HEK293 (cell line): ENCODE results near the gene SYNJ2.

Experiments used
- CTCF ChIA-PET: fragments of 350-600 bp; formaldehyde crosslinking; extraction: SDS; loops from one replicate; lab custom pipeline; 2021; ENCODE audit warnings: antibody characterized with exemption; lab: Yijun Ruan, JAX
- POLR2A ChIA-PET: fragments of 300-600 bp; formaldehyde crosslinking; extraction: SDS; loops from one replicate; lab custom pipeline; 2020; ENCODE audit warnings: antibody characterized with exemption, inconsistent platforms; lab: Yijun Ruan, JAX
- H3K27ac ChIP-seq: fragments of 200-500 bp; sonication (Bioruptor generic); 2 replicates; pipeline ENCODE4 v1.5.1; 2014; ENCODE audit warnings: low read depth, low read length, control low read depth, inconsistent platforms; ENCODE audit errors: extremely low read depth
- H3K36me3 ChIP-seq, 2 experiments: fragments of 200-500 bp in 1 of 2; sonication (Bioruptor generic) in 1 of 2; 1 replicate in 1 of 2; 2 replicates in 1 of 2; pipeline ENCODE4 v1.5.1; 2014 to 2017; ENCODE audit warnings: inconsistent platforms in 2 of 2, low read length in 2 of 2; ENCODE audit not compliant: control insufficient read depth in 2 of 2, insufficient read depth in 1 of 2
- H3K4me1 ChIP-seq: fragments of 200-500 bp; sonication (Bioruptor generic); 2 replicates; pipeline ENCODE4 v1.5.1; 2014; ENCODE audit warnings: mild to moderate bottlenecking, low read length, inconsistent platforms; ENCODE audit not compliant: control insufficient read depth, insufficient read depth
- H3K4me3 ChIP-seq: 2 replicates; pipeline ENCODE4 v1.5.1; 2011; ENCODE audit warnings: low read depth, mild to moderate bottlenecking, control low read depth, low read length, moderate library complexity
- H3K9me3 ChIP-seq: fragments of 200-500 bp; sonication (Bioruptor generic); 2 replicates; pipeline ENCODE4 v1.5.1; 2014; ENCODE audit warnings: low read depth, low read length, inconsistent platforms; ENCODE audit not compliant: control insufficient read depth, insufficient read depth
- REST ChIP-seq: fragments of 450-650 bp; formaldehyde crosslinking; IDR thresholded peaks from 2 replicates; pipeline ENCODE4 v1.5.1; 2016; ENCODE audit warnings: missing biosample characterization, missing genetic modification characterization
- TSHZ1 ChIP-seq: fragments of 450-650 bp; formaldehyde crosslinking; IDR thresholded peaks from 2 replicates; pipeline ENCODE4 v1.5.1; 2016; ENCODE audit warnings: missing biosample characterization, missing genetic modification characterization, borderline replicate concordance
- ZBTB21 ChIP-seq: fragments of 450-650 bp; formaldehyde crosslinking; IDR thresholded peaks from 2 replicates; pipeline ENCODE4 v1.5.1; 2017; ENCODE audit warnings: missing biosample characterization, missing genetic modification characterization
- ZIC2 ChIP-seq: fragments of 450-650 bp; formaldehyde crosslinking; IDR thresholded peaks from 2 replicates; pipeline ENCODE4 v1.5.1; 2016; ENCODE audit warnings: missing biosample characterization, missing genetic modification characterization
- ZNF132 ChIP-seq: fragments of 450-650 bp; formaldehyde crosslinking; IDR thresholded peaks from 2 replicates; pipeline ENCODE4 v1.5.1; 2017; ENCODE audit warnings: missing biosample characterization, missing genetic modification characterization, borderline replicate concordance
- ZNF169 ChIP-seq: fragments of 450-650 bp; formaldehyde crosslinking; IDR thresholded peaks from 2 replicates; pipeline ENCODE4 v1.5.1; 2016; ENCODE audit warnings: missing biosample characterization, missing genetic modification characterization
- ZNF18 ChIP-seq: fragments of 450-650 bp; formaldehyde crosslinking; IDR thresholded peaks from 2 replicates; pipeline ENCODE4 v1.5.1; 2016; ENCODE audit warnings: missing biosample characterization, missing genetic modification characterization
- ZNF202 ChIP-seq: fragments of 450-650 bp; formaldehyde crosslinking; IDR thresholded peaks from 2 replicates; pipeline ENCODE4 v1.5.1; 2016; ENCODE audit warnings: missing biosample characterization, missing genetic modification characterization, borderline replicate concordance
- ZNF239 ChIP-seq: fragments of 450-650 bp; formaldehyde crosslinking; IDR thresholded peaks from 2 replicates; pipeline ENCODE4 v1.5.1; 2016; ENCODE audit warnings: missing biosample characterization, missing genetic modification characterization
- ZNF548 ChIP-seq: fragments of 450-650 bp; formaldehyde crosslinking; IDR thresholded peaks from 2 replicates; pipeline ENCODE4 v1.5.1; 2016; ENCODE audit warnings: missing biosample characterization, missing genetic modification characterization
- ZNF600 ChIP-seq: fragments of 450-650 bp; formaldehyde crosslinking; IDR thresholded peaks from 2 replicates; pipeline ENCODE4 v1.5.1; 2016; ENCODE audit warnings: missing biosample characterization, missing genetic modification characterization
- ZNF707 ChIP-seq: fragments of 450-650 bp; formaldehyde crosslinking; IDR thresholded peaks from 2 replicates; pipeline ENCODE4 v1.5.1; 2016; ENCODE audit warnings: missing biosample characterization, missing genetic modification characterization
- ZNF768 ChIP-seq: fragments of 450-650 bp; formaldehyde crosslinking; IDR thresholded peaks from 2 replicates; pipeline ENCODE4 v1.5.1; 2018; ENCODE audit warnings: missing biosample characterization, mild to moderate bottlenecking, missing genetic modification characterization
- ZXDB ChIP-seq: fragments of 450-650 bp; formaldehyde crosslinking; IDR thresholded peaks from 2 replicates; pipeline ENCODE4 v1.5.1; 2016; ENCODE audit warnings: missing biosample characterization, missing genetic modification characterization

Gene SYNJ2

GRCh38 chr6:157962601-157963302, 18.9 kb upstream of the SYNJ2 start (continued):
- no peak for TF ChIP-seq REST
- TF ChIP-seq ZNF600 (tag by site-specific recombination) = no peak
- no peak for TF ChIP-seq ZNF169 (tag by site-specific recombination)
- no peak for TF ChIP-seq ZIC2 (tag by site-specific recombination)
- TF ChIP-seq, all 188 proteins: peak for 0

GRCh38 chr6:157964100-157964499, 17.6 kb upstream of the SYNJ2 start:
- POLR2A ChIA-PET = interaction anchor here (0.7 kb wide), 1 partner anchor 66 kb away, joined by 3 read pairs; no protein-coding TSS in a partner anchor
- no peak overlapping the region for H3K27ac ChIP-seq
- CTCF ChIA-PET = interaction anchor here (0.5 to 0.7 kb wide), 3 partner anchors 99 to 366 kb away, joined by 3 read pairs; no protein-coding TSS in a partner anchor

More at GRCh38 chr6:157964100-157964499, 17.6 kb upstream of the SYNJ2 start:
- TF ChIP-seq ZNF132 = no peak
- TF ChIP-seq ZNF239 (tag by site-specific recombination) = no peak
- no peak for TF ChIP-seq ZNF768 (tag by site-specific recombination)
- TF ChIP-seq ZNF18 (tag by site-specific recombination) = no peak
- TF ChIP-seq ZNF548 (tag by site-specific recombination) = no peak
- TF ChIP-seq ZNF202 (tag by site-specific recombination) = no peak
- no peak for TF ChIP-seq ZNF707 (tag by site-specific recombination)
- no peak for TF ChIP-seq TSHZ1 (tag by site-specific recombination)
- no peak for TF ChIP-seq ZBTB21 (tag by site-specific recombination)
- TF ChIP-seq ZXDB = no peak
- H3K9me3 ChIP-seq = no peaks in the 10 kb centered on the region
- H3K4me1 ChIP-seq = no peaks in the 10 kb centered on the region
- no peaks in the 10 kb centered on the region for H3K36me3 ChIP-seq
- no peak overlapping the region for H3K4me3 ChIP-seq
